Measurements from ENCODE around the gene DLX4.

The DLX4 gene

DNA sequence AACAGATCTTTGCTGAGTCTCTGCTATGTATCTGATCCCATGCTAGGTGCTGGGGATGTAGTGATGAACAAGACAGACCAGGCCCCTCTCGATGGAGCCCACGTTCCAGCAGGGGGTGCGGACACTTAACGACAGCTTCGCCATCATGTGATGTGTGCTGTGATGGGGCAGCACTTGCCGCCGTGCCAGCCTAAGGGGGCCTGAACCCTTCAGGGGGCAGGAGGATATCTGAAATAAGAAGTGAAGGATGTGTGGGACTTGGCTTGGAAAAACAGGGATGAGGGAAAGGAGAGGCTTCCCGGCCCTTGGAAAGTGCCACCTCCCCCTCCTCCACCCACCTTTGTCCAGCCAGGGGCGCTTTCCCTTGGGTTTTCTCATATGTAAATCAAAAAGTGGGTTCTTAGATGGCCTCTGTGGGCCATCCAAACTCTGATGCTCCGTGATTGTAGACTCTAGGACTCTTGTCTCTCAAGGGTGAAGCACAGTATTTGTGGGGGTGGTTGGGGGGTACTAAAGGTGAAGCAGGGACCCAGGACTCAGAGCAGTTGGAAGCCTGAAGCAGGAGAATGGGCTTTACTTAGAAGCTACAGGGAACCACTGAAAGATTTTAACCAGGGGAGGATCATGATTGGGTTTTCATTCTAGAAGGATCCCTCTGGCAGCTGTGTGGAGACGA, 30.0 kb downstream of the DLX4 start:
- H3K79me2 ChIP-seq (ENCODE audit: insufficient read depth, low read depth), result no peaks in the 10 kb centered on the region
- H3K9ac ChIP-seq, result no peak overlapping the region
- peak overlapping the region; percentile 46; the same call in 1 of the 2 replicates for H3K4me2 ChIP-seq
- H3K36me3 ChIP-seq (ENCODE audit: insufficient read depth), result no peaks in the 10 kb centered on the region
- TF ChIP-seq, protein P1, sequence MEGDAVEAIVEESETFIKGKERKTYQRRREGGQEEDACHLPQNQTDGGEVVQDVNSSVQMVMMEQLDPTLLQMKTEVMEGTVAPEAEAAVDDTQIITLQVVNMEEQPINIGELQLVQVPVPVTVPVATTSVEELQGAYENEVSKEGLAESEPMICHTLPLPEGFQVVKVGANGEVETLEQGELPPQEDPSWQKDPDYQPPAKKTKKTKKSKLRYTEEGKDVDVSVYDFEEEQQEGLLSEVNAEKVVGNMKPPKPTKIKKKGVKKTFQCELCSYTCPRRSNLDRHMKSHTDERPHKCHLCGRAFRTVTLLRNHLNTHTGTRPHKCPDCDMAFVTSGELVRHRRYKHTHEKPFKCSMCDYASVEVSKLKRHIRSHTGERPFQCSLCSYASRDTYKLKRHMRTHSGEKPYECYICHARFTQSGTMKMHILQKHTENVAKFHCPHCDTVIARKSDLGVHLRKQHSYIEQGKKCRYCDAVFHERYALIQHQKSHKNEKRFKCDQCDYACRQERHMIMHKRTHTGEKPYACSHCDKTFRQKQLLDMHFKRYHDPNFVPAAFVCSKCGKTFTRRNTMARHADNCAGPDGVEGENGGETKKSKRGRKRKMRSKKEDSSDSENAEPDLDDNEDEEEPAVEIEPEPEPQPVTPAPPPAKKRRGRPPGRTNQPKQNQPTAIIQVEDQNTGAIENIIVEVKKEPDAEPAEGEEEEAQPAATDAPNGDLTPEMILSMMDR (conservative IDR thresholded peaks at IDR 0.05; ENCODE audit: low read depth, low read length), result no peak
- H3K4me3 ChIP-seq (IDR thresholded peaks at IDR 0.05; ENCODE audit: insufficient read depth, low read depth, low read length), result no peak overlapping the region
- no peaks in the 10 kb centered on the region for H4K20me1 ChIP-seq (ENCODE audit: insufficient read depth)
- no peak overlapping the region for H3K27ac ChIP-seq
- H2AFZ ChIP-seq (ENCODE audit: low read depth), result peak overlapping the region; percentile 99
- peaks cover 72% of the 10 kb centered on the region for H3K27me3 ChIP-seq (ENCODE audit: insufficient read depth, low read depth)
- H3K4me1 ChIP-seq (ENCODE audit: low read depth, poor library complexity, severe bottlenecking), result peaks cover 15% of the 10 kb centered on the region

DNA sequence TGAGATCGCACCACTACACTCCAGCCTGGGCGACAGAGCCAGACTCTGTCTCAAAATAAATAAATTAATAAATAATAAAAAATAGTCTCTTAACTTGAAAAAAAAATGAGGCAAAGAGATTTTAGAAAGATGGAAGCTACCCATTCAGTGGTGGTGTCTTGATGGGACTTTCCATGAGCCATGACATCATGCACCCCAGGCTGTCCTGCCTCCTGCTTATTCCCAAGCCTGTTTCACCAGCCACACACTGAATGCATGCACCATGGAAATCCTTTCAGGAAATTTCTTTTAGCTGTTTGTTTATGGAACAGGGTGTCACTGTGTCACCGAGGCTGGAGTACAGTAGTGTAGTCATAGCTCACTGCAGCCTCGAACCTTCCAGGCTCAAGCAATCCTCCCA, 34.9 kb downstream of the DLX4 start:
- Histone ChIP-seq H3K4me3 (IDR thresholded peaks at IDR 0.05; ENCODE audit: insufficient read depth, low read depth, low read length) (no peak overlapping the region), H3K79me2 (ENCODE audit: insufficient read depth, low read depth) (no peaks in the 10 kb centered on the region), H3K36me3 (ENCODE audit: insufficient read depth) (no peaks in the 10 kb centered on the region), H2AFZ (ENCODE audit: low read depth) (no peak overlapping the region), H3K4me2 (no peak overlapping the region), H3K9ac (no peak overlapping the region), H3K4me1 (ENCODE audit: low read depth, poor library complexity, severe bottlenecking) (no peaks in the 10 kb centered on the region), H4K20me1 (ENCODE audit: insufficient read depth) (no peaks in the 10 kb centered on the region), H3K27ac (no peak overlapping the region), H3K27me3 (ENCODE audit: insufficient read depth, low read depth) (peaks cover 49% of the 10 kb centered on the region; the same call in 1 of the 2 replicates)
- TF ChIP-seq, protein P1 (conservative IDR thresholded peaks at IDR 0.05; ENCODE audit: low read depth, low read length), result no peak

DNA sequence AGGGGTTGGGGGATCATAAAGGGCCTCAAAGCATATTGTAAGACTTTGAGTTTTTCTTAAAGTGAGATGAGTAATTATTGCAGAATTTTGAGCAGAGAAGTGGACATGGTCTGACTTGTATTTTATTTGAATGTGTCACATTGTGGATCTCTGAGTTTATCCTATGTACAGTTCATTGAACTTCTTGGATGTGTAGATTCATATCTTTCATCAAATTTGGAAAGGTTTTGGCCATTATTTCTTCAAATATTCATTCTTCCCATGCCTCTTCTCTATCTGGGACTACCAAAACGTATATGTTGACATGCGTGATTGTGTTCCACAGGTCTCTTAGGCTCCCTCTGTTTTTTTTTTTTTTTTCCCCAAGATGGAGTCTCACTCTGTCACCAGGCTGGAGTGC, 40.3 kb downstream of the DLX4 start:
- Histone ChIP-seq H3K36me3 (ENCODE audit: insufficient read depth) (no peaks in the 10 kb centered on the region), H3K79me2 (ENCODE audit: insufficient read depth, low read depth) (no peaks in the 10 kb centered on the region), H3K27me3 (ENCODE audit: insufficient read depth, low read depth) (peaks cover 14% of the 10 kb centered on the region; the same call in 1 of the 2 replicates), H2AFZ (ENCODE audit: low read depth) (no peak overlapping the region), H3K4me1 (ENCODE audit: low read depth, poor library complexity, severe bottlenecking) (no peaks in the 10 kb centered on the region), H3K9ac (no peak overlapping the region), H4K20me1 (ENCODE audit: insufficient read depth) (no peaks in the 10 kb centered on the region), H3K4me3 (IDR thresholded peaks at IDR 0.05; ENCODE audit: insufficient read depth, low read depth, low read length) (no peak overlapping the region), H3K4me2 (no peak overlapping the region), H3K27ac (no peak overlapping the region)
- TF ChIP-seq, protein P1 (conservative IDR thresholded peaks at IDR 0.05; ENCODE audit: low read depth, low read length), result no peak

DNA sequence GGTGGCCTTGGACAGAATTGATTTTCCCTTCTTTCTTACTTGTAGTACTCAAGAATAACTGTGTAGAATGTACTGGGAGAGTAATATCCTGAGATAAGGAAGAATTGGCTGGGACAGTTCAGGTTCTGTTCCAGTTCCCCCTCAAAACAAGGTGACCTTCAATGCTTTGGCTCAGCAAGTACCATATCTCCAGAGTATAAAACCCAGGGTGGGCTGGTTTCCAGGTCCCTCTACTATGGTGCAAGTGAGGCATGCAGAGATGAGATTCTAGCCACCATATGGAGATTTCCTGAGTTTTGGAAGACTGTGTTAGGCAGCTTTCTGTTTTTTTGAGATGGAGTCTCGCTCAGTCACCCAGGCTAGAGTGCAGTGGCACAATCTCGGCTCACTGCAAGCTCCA, 44.1 kb downstream of the DLX4 start:
- H4K20me1 ChIP-seq (ENCODE audit: insufficient read depth), result no peaks in the 10 kb centered on the region
- H3K9ac ChIP-seq, result no peak overlapping the region
- H3K4me1 ChIP-seq (ENCODE audit: low read depth, poor library complexity, severe bottlenecking), result no peaks in the 10 kb centered on the region
- TF ChIP-seq, protein P1 (conservative IDR thresholded peaks at IDR 0.05; ENCODE audit: low read depth, low read length), result no peak
- no peaks in the 10 kb centered on the region for H3K79me2 ChIP-seq (ENCODE audit: insufficient read depth, low read depth)
- H3K27ac ChIP-seq, result no peak overlapping the region
- no peak overlapping the region for H2AFZ ChIP-seq (ENCODE audit: low read depth)
- H3K27me3 ChIP-seq (ENCODE audit: insufficient read depth, low read depth), result no peaks in the 10 kb centered on the region; the same call in 1 of the 2 replicates
- H3K4me3 ChIP-seq (IDR thresholded peaks at IDR 0.05; ENCODE audit: insufficient read depth, low read depth, low read length), result no peak overlapping the region
- H3K36me3 ChIP-seq (ENCODE audit: insufficient read depth), result no peaks in the 10 kb centered on the region
- no peak overlapping the region for H3K4me2 ChIP-seq

All from KMS-11 (cell line).